ENCODE measurements around the gene PLK5.

Gene PLK5

DNA sequence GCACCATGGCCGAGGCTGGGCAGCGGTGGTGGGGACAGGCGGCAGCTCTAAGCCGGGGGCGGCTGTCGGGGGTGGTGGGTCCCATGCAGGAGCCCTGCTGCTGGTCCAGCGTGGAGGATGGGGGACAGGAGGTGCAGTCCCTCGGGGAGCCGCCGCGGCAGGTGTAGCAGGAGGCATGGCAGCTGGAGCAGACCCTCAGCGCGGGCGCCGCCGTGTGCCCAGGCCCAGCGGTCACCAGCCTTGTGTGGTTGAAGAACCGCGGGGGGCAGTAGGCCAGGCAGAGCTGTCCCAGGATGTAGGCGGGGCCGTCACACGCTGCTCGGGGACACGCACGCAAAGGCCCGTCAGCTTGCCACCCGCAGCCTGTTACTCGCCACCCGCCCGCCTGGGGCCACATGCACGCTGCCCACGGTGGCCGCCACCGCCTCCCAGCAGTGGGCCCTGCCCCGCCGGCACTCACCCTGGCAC, 42.0 kb upstream of the PLK5 start:
- FAIRE-seq, result no peak

GRCh38 chr19:1482361-1483130, 41.3 kb upstream of the PLK5 start:
- FAIRE-seq, result no peak
- peak; percentile 22 for DNase-seq (ENCODE audit: insufficient read length, low spot score)
- no peak for TF ChIP-seq CTCF (IDR thresholded peaks at IDR 0.05; ENCODE audit: insufficient read depth, missing control alignments)

More for the DNA sequence above, 42.0 kb upstream of the PLK5 start:
- no peak for TF ChIP-seq CTCF (IDR thresholded peaks at IDR 0.05; ENCODE audit: insufficient read depth, missing control alignments)
- DNase-seq (ENCODE audit: insufficient read length, low spot score), result peak; percentile 7

- DNase-seq (ENCODE audit: insufficient read length, low spot score) (no peak), FAIRE-seq (no peak)
- no peak for TF ChIP-seq CTCF (IDR thresholded peaks at IDR 0.05; ENCODE audit: insufficient read depth, missing control alignments)
Observed at GRCh38 chr19:1483131-1483978, 40.5 kb upstream of the PLK5 start.

- no peak for FAIRE-seq
- DNase-seq (ENCODE audit: insufficient read length, low spot score), result no peak
- no peak for TF ChIP-seq CTCF (IDR thresholded peaks at IDR 0.05; ENCODE audit: insufficient read depth, missing control alignments)
Observed at GRCh38 chr19:1483979-1484428, 39.9 kb upstream of the PLK5 start.

GRCh38 chr19:1486720-1487575, 36.9 kb upstream of the PLK5 start:
- DNase-seq (ENCODE audit: insufficient read length, low spot score) (no peak), FAIRE-seq (no peak)
- TF ChIP-seq CTCF (IDR thresholded peaks at IDR 0.05; ENCODE audit: insufficient read depth, missing control alignments), result no peak

- FAIRE-seq, result no peak
- DNase-seq (ENCODE audit: insufficient read length, low spot score), result no peak
- no peak for TF ChIP-seq CTCF (IDR thresholded peaks at IDR 0.05; ENCODE audit: insufficient read depth, missing control alignments)
Observed at GRCh38 chr19:1487576-1488281, 36.1 kb upstream of the PLK5 start.

All from D721Med (cell line).